GM21528 (cell line): ENCODE results near the gene TMEM266.

Source experiments
- ATAC-seq: cut with Tn5 transposase; IDR thresholded peaks from one replicate; pipeline ENCODE4 v1.9.1; 2021; ENCODE audit warnings: mild to moderate bottlenecking, moderate library complexity; ENCODE audit not compliant: unreplicated experiment, low FRiP score

TMEM266 gene

DNA sequence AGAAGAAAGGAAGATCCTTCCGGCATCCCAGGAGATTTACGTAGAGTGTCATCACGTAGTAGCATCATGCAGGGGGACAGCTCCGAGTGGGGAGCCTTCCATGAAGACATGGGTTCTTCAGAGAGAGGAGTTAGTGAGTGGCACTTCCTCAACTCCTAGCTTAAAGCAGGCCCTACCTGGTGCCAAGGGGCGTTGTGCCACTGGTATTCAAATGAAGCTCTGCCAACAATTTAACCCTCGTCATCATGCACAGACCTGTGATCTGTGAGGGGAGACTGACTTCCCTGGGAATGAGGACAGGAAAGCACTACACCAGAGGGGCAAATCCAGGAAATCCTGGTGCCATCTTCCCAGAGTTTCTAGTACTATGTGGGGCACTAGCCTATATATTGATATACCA is 59.0 kb downstream of the TMEM266 start:
- no peak for ATAC-seq

DNA sequence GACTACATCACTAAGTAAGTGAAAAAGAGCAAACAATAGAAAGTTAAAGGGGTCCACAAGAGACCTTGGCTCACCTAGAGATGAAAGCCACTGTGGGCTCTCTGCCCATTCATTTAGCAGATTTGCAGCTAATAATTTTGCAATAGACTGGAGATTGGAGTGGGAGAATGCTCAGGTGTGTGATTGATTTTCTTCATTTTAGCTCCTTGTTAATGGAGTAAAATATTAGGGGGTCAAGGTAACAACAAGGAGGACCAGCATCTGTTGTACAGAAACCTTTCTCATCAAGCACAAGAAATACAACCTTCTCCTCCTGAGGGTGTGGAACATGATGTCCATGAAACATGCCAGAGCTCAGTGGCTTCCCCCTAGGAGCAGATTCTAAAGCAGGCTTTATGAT is 63.2 kb downstream of the TMEM266 start:
- no peak for ATAC-seq

DNA sequence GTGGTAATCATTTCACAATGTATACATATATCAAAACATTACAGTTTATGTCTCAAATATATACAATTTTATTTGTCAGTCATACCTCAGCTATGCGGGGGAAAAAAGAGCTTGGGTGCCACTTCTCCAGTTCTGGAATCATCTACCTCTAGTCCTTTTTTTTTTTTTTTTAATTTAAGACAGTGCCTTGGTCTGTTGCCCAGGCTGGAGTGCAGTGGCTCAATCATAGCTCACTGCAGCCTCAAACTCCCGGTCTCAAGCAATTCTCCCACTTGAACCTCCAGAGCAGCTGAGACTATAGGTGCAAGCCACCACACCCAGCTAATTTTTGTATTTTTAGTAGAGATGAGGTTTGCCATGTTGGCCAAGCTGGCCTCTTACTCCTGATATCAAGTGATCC is 67.4 kb downstream of the TMEM266 start:
- ATAC-seq, result no peak

- ATAC-seq, result no peak
Observed at GRCh38 chr15:76127880-76128279, 68.1 kb downstream of the TMEM266 start.

- ATAC-seq, result no peak
Observed at GRCh38 chr15:76134537-76134936, 74.8 kb downstream of the TMEM266 start.

- ATAC-seq, result no peak
Observed at GRCh38 chr15:76135516-76135915, 75.7 kb downstream of the TMEM266 start.

GRCh38 chr15:76138436-76138835 is 78.7 kb downstream of the TMEM266 start:
- ATAC-seq, result no peak

DNA sequence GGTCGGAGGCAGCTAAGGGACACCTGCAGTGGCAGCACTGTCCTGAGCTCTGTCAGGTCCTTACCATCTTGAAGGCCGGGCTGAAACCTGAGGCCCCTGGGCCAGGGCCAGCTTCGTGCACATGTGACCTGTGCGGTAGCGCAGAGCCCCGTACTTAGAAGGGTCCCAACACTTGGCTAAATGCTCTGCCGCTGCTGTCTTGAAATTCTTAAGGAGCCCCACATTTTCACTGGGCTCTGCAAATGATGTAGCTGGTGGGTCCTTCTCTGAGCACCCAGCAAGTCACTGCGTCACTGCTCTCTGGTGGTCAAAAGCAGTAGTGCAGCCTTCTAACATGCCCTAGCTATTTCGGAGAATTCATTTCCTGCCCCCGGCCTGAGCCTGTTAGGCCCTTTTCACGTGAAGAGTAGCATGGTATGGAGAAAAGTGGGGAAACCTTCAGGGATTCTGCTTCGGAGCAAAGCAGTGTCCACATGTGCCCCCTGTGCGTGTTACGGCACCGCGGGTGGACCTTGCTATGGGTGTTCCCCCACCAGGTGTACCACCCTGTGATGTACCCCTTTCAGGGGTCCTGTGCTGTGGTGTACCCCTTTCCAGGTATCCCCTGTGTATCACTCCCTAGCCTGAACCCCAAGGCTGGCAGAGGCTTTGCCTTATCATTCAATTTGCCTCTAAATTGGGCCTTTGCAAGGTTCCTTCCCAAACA is 79.7 kb downstream of the TMEM266 start:
- ATAC-seq, result peak; percentile 67

- no peak for ATAC-seq
Observed at GRCh38 chr15:76140074-76140464, 80.3 kb downstream of the TMEM266 start.

GRCh38 chr15:76146812-76147211 is 87.0 kb downstream of the TMEM266 start:
- no peak for ATAC-seq

GRCh38 chr15:76147906-76148570 is 88.3 kb downstream of the TMEM266 start:
- no peak for ATAC-seq

DNA sequence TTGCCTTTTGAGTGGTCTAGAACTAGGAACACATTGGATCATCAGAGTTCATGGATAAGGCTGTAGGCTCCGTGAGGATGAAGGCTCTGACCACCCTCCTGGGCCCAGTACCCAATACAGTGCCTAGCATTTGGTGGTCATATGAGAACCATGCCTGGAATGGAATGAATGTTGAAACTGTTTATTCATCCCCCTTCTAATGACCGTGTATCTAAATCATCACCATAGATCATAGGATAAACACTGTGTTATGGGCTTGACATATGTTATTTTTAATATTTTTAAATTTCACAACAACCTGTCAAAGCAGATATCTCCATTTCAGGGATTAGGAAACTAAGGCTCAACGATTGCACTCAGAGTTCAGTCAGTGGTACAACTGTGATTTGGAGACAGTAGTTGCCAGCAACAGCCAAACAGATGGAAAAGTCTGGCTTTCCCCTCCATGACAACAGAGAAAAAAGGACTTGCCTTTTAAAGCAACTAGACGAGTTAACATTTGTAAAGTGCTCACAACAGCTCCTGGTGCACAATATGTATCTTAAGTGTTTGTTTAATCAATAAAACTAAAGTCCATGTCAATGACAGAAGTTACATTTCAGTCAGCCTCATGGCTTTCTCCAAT is 89.6 kb downstream of the TMEM266 start:
- ATAC-seq, result no peak

DNA sequence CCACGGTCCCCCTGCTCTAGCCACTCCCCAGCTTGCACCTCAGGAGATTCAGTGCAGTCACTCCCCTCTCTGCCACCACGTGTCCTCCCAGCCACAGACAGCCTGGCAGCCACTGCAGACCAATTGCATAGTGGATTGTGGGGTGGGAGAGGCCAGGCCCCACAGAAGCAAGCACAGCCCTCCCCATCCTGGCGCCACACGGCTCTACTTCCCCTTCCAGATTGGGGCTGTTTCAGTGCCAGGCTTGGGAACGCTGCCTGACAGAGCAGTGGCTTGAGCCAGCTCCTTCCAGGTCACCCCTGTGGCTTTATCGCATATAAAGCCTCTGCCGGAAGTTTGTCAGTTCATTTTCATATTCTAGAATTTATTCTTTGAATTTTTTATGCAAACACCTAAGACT is 90.7 kb downstream of the TMEM266 start:
- ATAC-seq, result peak; percentile 14

DNA sequence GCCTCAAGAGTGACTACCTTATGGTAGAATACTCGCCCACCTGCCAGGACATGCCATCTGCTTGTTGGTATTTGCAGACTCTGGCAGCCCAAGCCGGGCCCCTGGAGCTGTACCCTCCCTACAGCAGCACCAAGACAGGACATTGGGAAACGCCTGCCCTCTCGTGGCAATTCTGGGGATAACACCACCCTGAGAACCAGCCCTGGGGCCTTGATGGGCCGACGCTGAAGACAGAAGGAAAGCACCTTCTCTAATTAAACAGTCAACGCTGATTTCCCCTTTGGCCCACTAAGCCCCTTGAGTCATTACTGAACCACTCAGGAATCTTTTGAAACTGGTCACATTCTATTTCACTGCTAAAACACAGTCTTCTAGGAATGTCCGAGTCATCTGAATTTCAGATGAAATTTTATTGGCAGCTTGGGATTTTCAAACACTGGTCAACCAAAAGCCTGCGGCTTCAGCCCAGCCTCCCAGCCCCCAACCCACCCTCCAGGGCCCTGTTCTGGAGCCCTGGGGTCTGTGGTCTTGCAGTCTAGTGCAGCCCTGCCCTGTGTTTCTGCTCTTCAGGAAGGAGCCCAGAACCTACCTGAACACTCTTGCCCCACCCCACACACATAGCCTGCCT is 91.3 kb downstream of the TMEM266 start:
- peak; percentile 73 for ATAC-seq

- no peak for ATAC-seq
Observed at GRCh38 chr15:76151599-76151974, 91.8 kb downstream of the TMEM266 start.

- no peak for ATAC-seq
Observed at GRCh38 chr15:76152197-76152596, 92.4 kb downstream of the TMEM266 start.

GRCh38 chr15:76153241-76154197 is 93.7 kb downstream of the TMEM266 start:
- ATAC-seq, result no peak

DNA sequence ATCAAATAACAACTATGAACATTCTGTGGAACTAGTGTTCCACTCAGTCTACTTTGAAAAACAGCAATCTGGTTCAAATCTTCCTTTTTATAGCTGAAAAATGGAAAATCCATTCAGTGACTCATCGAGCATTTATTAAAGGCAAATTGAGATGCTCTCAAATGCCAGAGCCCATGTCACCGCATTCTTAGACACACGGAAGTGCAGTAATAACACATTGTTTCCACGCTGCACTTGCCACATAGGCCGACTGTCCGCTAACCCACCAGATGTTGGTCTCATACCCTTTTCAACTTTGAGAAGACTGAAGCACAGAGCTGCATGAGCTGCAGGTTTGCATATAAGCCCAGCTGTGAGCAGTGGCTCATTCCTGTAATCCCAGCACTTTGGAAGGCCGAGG is 95.9 kb downstream of the TMEM266 start:
- ATAC-seq, result no peak

DNA sequence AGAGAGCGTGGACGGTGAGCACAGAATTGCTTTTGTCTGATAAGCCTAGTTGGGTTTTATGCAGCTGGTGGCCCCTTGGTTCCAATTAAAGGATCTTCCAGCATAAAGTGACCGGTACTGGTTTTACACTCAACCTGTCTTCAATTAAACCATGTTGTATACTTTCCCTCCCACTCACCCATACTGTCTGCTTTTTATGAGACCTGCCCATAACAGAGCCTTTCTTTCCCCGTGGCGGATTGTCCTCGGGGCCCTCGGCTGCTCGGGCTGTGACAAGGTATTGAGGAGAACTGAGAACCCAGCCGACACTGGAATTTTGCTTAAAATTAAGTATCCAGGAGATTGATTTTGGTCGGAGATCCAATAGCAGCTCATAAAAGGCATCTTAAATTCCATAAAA is 98.4 kb downstream of the TMEM266 start:
- ATAC-seq, result no peak

DNA sequence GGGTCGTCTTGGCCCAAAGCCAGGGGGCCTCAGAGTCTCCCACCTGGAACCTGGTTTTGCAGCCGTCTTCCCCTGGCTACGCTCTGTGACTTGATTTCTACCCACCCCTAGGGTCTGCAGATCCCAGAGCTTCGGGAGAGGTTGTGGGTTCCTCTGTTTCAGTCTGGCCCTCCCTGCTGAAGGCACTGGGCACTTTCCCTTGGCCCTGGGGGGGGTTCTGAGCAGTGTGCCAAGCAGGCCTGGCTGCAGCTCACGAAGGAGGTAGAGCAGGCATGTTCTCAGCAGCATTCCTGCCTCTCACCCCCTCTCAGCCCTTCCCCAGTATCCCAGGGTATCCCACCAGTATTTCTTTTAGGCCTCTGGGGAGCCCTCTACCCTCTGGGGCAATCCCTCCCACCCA is 99.0 kb downstream of the TMEM266 start:
- no peak for ATAC-seq
